Lung (tissue), 12 donors: Measurements from ENCODE around the gene TMEM53. TPM values are rescaled to one million over a fixed set of nuclear protein-coding genes. Genes with fewer than 3 reads are reported as not detected.

ENCODE experiments used
- ATAC-seq: fragments of 200-7000 bp; cut with Tn5 transposase; one replicate; pipeline ENCODE4 v1.9.1; 2020; ENCODE audit warnings: moderate number of reproducible peaks; ENCODE audit not compliant: insufficient read depth, low FRiP score
- DNase-seq, 3 donors: peaks; one replicate each; pipeline ENCODE4 v3.0.0-alpha.2; 2013 to 2017
- H3K27ac ChIP-seq, 2 donors: one replicate each; pipeline ENCODE4 v1.5.1; 2013; ENCODE audit warnings: mild to moderate bottlenecking in 2 of 2, moderate library complexity in 2 of 2, control low read depth in 1 of 2, inconsistent platforms in 1 of 2, low read depth in 1 of 2, low read length in 1 of 2
- H3K27me3 ChIP-seq, 3 donors: one replicate each; pipeline ENCODE4 v1.5.1; 2013; ENCODE audit warnings: low read length in 2 of 3; ENCODE audit not compliant: control insufficient read depth in 3 of 3, insufficient read depth in 3 of 3
- H3K36me3 ChIP-seq, 4 donors: one replicate each; pipeline ENCODE4 v1.5.1; 2013; ENCODE audit warnings: low read length in 4 of 4, mild to moderate bottlenecking in 1 of 4, moderate library complexity in 1 of 4; ENCODE audit not compliant: control insufficient read depth in 4 of 4, insufficient read depth in 4 of 4
- H3K4me1 ChIP-seq, 5 donors: one replicate each; pipeline ENCODE4 v1.5.1; 2013; ENCODE audit warnings: low read length in 5 of 5, mild to moderate bottlenecking in 2 of 5, moderate library complexity in 1 of 5; ENCODE audit not compliant: control insufficient read depth in 5 of 5, insufficient read depth in 5 of 5
- H3K4me3 ChIP-seq: one replicate; pipeline ENCODE4 v1.5.1; 2013; ENCODE audit warnings: mild to moderate bottlenecking, control low read depth, moderate library complexity
- H3K9ac ChIP-seq, 2 donors: one replicate each; pipeline ENCODE4 v1.5.1; 2013; ENCODE audit warnings: low read length in 2 of 2, control low read depth in 1 of 2; ENCODE audit not compliant: insufficient read depth in 1 of 2
- H3K9me3 ChIP-seq, 4 donors: one replicate each; pipeline ENCODE4 v1.5.1; 2013; ENCODE audit warnings: low read length in 3 of 4, mild to moderate bottlenecking in 1 of 4, moderate library complexity in 1 of 4; ENCODE audit not compliant: control insufficient read depth in 4 of 4, insufficient read depth in 3 of 4
- CTCF ChIP-seq: IDR thresholded peaks from 2 replicates; pipeline ENCODE4 v1.5.1; 2012; ENCODE audit warnings: mild to moderate bottlenecking; ENCODE audit errors: control extremely low read depth, extremely low read depth
- WGBS, 2 donors: extraction: QIAGEN DNeasy Blood & Tissue Kit; methylation state at CpG; one replicate each; pipeline ENCODE4 v1.1.7; 2013; 5-methylcytosine and 5-hydroxymethylcytosine counted together
- polyA plus RNA-seq, 2 donors: library from polyadenylated mRNA; stranded (reverse); fragments of 200-250 nt; gene quantifications; one replicate each; pipeline ENCODE4 v1.2.1, GENCODE V29; 2013
- total RNA-seq, 2 donors: library from RNA; depleted of rRNA in 1 of 2; stranded (reverse); fragments of >200 nt in 1 of 2; gene quantifications; one replicate each; pipeline ENCODE4 v1.2.1, GENCODE V29; 2014 to 2021
- donor health status: control.
- donor health status: control.
- donor health status: Bipolar disorder and iron deficiency.
- donor health status: healthy.
- donor health status: DM: yes; HTN: yes; CAD: no.

Gene TMEM53
- total and polyA plus RNA-seq, 4 donors = 7.1 to 26.4 (median 18.4) TPM

DNA sequence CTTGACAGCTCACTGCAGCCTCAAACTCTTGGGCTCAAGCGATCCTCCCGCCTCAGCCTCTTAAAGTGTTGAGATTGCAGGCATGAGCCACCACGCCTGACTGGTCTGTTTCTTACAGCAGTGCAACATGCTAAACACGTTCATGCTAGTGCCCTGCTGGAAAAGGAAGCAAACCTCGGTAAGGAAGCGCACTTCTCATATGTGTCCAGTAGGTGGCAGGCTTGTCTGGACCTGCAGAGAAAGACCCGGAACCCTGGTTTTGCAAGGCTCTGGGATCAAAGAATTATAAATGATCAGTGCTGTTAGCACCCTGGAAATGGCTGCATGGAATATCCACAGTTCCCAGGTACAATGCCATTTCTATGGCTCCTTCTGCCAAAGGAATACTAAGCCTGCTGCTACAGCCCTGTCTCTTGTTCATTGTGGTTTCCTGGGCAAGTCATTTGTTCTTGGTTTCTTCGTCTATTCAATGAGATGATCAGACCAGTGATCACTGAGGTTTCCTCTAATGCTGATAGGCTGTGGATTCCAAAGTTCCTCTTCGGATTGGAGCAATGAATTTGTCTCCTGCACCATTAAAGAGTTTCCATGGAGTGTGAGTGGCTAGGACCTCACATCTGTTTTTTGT is 40.8 kb upstream of the TMEM53 start:
- H3K4me1 ChIP-seq = peaks cover 0 to 12% (median 0%) of the 10 kb centered on the region in 5 donors
- peak; percentile 76 to 87 (median 83) for DNase-seq
- H3K4me3 ChIP-seq = no peak overlapping the region
- no peaks in the 10 kb centered on the region for H3K36me3 ChIP-seq
- TF ChIP-seq CTCF = peak; percentile 80
- H3K9me3 ChIP-seq = no peaks in the 10 kb centered on the region
- ATAC-seq = peak; percentile 86
- no peaks in the 10 kb centered on the region for H3K27me3 ChIP-seq
- H3K27ac ChIP-seq = no peak overlapping the region
- 5 to 8% methylated on average over 9 of the region's 9 CpGs for WGBS, 2 donors
- H3K9ac ChIP-seq = no peak overlapping the region

- Histone ChIP-seq H3K36me3 (no peaks in the 10 kb centered on the region), H3K4me1 (peaks cover 0 to 12% (median 0%) of the 10 kb centered on the region in 5 donors), H3K4me3 (no peak overlapping the region), H3K27ac (no peak overlapping the region), H3K9ac (no peak overlapping the region), H3K27me3 (no peaks in the 10 kb centered on the region), H3K9me3 (no peaks in the 10 kb centered on the region)
- no peak for ATAC-seq
- WGBS, 2 donors = 81 to 84% methylated on average over 7 of the region's 7 CpGs
- DNase-seq = no peak
- no peak for TF ChIP-seq CTCF
These were observed 40.3 kb upstream of the TMEM53 start for GRCh38 chr1:44714532-44714931.

- Histone ChIP-seq H3K27ac (no peak overlapping the region), H3K4me3 (no peak overlapping the region), H3K9me3 (no peaks in the 10 kb centered on the region), H3K9ac (no peak overlapping the region), H3K4me1 (peaks cover 0 to 12% (median 0%) of the 10 kb centered on the region in 5 donors), H3K27me3 (no peaks in the 10 kb centered on the region), H3K36me3 (no peaks in the 10 kb centered on the region)
- DNase-seq (no peak), ATAC-seq (no peak)
- WGBS, 2 donors = 37 to 50% methylated on average over 6 of the region's 6 CpGs
- TF ChIP-seq CTCF = no peak
These were observed 39.1 kb upstream of the TMEM53 start for GRCh38 chr1:44713321-44713781.
